ENCODE results near the gene CNTNAP5. TPM values are rescaled to one million over a fixed set of nuclear protein-coding genes. Genes with fewer than 3 reads are reported as not detected.

The CNTNAP5 gene
- total and polyA plus RNA-seq, 2 of the 13 experiments (the other 11 are each of a cell fraction or from before 2014, with no cell fraction given), result not detected

DNA sequence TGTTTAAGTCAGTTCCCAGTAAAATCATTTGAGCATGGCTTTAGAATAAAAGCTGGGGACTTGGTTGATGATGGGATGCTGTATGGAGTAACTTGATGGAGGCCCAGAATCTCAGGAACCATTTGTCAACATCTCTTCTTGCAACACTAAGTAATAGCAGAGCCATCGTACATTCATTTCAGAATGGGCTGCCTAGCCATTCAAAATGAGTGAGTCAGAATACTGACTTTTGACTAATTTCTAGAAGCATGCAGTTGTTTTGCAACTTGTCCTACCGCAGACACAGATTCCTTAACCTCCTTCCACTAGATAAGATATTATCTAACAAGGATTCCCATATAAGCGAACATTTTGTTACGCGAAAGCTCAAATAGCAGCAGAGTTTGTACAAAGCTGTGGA, 229.5 kb downstream of the CNTNAP5 start:
- 60% methylated on average over 5 of the region's 5 CpGs for WGBS (ENCODE audit: low lambda C conversion rate)

More for the DNA sequence above, 229.5 kb downstream of the CNTNAP5 start:
- Histone ChIP-seq H3K4me2 (ENCODE audit: low read depth, low read length) (no peak overlapping the region), H3K79me2 (ENCODE audit: insufficient read depth, low read length) (no peaks in the 10 kb centered on the region), H3K9me3 (ENCODE audit: low read length) (no peaks in the 10 kb centered on the region), H3K27ac (ENCODE audit: extremely low read length, insufficient read depth, low read length) (no peak overlapping the region), H2AFZ (ENCODE audit: low read length) (no peak overlapping the region), H3K36me3 (replicated peaks in 1 of 2; ENCODE audit: control insufficient read depth in 1 of 2, insufficient read depth in 2 of 2, low read length in 2 of 2) (no peaks in the 10 kb centered on the region), H3K9ac (ENCODE audit: insufficient read depth, low read depth, low read length) (no peak overlapping the region), H3K27me3 (ENCODE audit: control insufficient read depth in 1 of 2, insufficient read depth in 2 of 2, low read length in 2 of 2) (no peaks in the 10 kb centered on the region), H3K4me3 (replicated peaks in 1 of 3; ENCODE audit: insufficient read depth in 1 of 3, low read depth in 2 of 3, low read length in 3 of 3) (no peak overlapping the region), H3K4me1 (ENCODE audit: insufficient read depth, low read length) (no peaks in the 10 kb centered on the region), H4K20me1 (ENCODE audit: insufficient read depth, low read length) (no peaks in the 10 kb centered on the region)
- ChIA-PET POLR2A (no interaction called here), CTCF (ENCODE audit: low intra/inter-chr PET ratio, low total read pairs) (no interaction called here)
- TF ChIP-seq, protein P1, sequence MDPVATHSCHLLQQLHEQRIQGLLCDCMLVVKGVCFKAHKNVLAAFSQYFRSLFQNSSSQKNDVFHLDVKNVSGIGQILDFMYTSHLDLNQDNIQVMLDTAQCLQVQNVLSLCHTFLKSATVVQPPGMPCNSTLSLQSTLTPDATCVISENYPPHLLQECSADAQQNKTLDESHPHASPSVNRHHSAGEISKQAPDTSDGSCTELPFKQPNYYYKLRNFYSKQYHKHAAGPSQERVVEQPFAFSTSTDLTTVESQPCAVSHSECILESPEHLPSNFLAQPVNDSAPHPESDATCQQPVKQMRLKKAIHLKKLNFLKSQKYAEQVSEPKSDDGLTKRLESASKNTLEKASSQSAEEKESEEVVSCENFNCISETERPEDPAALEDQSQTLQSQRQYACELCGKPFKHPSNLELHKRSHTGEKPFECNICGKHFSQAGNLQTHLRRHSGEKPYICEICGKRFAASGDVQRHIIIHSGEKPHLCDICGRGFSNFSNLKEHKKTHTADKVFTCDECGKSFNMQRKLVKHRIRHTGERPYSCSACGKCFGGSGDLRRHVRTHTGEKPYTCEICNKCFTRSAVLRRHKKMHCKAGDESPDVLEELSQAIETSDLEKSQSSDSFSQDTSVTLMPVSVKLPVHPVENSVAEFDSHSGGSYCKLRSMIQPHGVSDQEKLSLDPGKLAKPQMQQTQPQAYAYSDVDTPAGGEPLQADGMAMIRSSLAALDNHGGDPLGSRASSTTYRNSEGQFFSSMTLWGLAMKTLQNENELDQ (CRISPR knock-in tag; IDR thresholded peaks at IDR 0.05; ENCODE audit: borderline replicate concordance), result no peak
- TF ChIP-seq ZNF234 (CRISPR knock-in tag; conservative IDR thresholded peaks at IDR 0.05) (no peak), ZNF772 (CRISPR knock-in tag; IDR thresholded peaks at IDR 0.05) (no peak), DMAP1 (CRISPR knock-in tag; IDR thresholded peaks at IDR 0.05) (no peak), MIER2 (CRISPR knock-in tag; IDR thresholded peaks at IDR 0.05) (no peak), RXRA (CRISPR knock-in tag; IDR thresholded peaks at IDR 0.05) (no peak), ZBTB1 (CRISPR knock-in tag; IDR thresholded peaks at IDR 0.05; ENCODE audit: borderline replicate concordance) (no peak), ZNF619 (CRISPR knock-in tag; IDR thresholded peaks at IDR 0.05) (no peak), FOXM1 (CRISPR knock-in tag; IDR thresholded peaks at IDR 0.05) (no peak), ZFP90 (CRISPR knock-in tag; IDR thresholded peaks at IDR 0.05; ENCODE audit: borderline replicate concordance) (no peak), ZFP41 (CRISPR knock-in tag; IDR thresholded peaks at IDR 0.05; ENCODE audit: borderline replicate concordance) (no peak), ZNF496 (CRISPR knock-in tag; IDR thresholded peaks at IDR 0.05; ENCODE audit: insufficient replicate concordance) (no peak), IKZF5 (CRISPR knock-in tag; IDR thresholded peaks at IDR 0.05) (no peak), CCAR2 (optimal IDR thresholded peaks at IDR 0.05; ENCODE audit: low read depth, low read length) (no peak), RFX3 (CRISPR knock-in tag; IDR thresholded peaks at IDR 0.05) (no peak), ZBTB46 (CRISPR knock-in tag; IDR thresholded peaks at IDR 0.05; ENCODE audit: borderline replicate concordance) (no peak), ZNF430 (CRISPR knock-in tag; IDR thresholded peaks at IDR 0.05) (no peak), NFE2L2 (IDR thresholded peaks at IDR 0.05; ENCODE audit: low read length) (no peak), SOX13 (IDR thresholded peaks at IDR 0.05) (no peak), SOX13 (CRISPR knock-in tag; conservative IDR thresholded peaks at IDR 0.05 in 1 of 2, IDR thresholded peaks at IDR 0.05 in 1 of 2) (no peak), ZFP36L1 (CRISPR knock-in tag; IDR thresholded peaks at IDR 0.05) (no peak)
- FAIRE-seq, result no peak
- no peak for ATAC-seq
- intact Hi-C loops (cut with micrococcal nuclease; ENCODE audit: unreplicated experiment), result no loop called here
- BruUV-seq (replicated peaks), result no TSS peak
- DNase-seq (ENCODE audit: low spot score), result no peak
- in situ Hi-C loops (cut with HindIII; ENCODE audit: extremely low pct_ligation_motif_present, low pct_unique_long_range_greater_than_20kb), result no loop called here
